ENCODE measurements around the gene NUMB.
A peak's percentile ranks its signal among the peaks of the same experiment; 100 is the strongest.
"Not testable (repeated sequence)": the region's sequence is repeated elsewhere in the genome, so short reads cannot be mapped to it uniquely, and the experiment has no call there.

NUMB gene

DNA sequence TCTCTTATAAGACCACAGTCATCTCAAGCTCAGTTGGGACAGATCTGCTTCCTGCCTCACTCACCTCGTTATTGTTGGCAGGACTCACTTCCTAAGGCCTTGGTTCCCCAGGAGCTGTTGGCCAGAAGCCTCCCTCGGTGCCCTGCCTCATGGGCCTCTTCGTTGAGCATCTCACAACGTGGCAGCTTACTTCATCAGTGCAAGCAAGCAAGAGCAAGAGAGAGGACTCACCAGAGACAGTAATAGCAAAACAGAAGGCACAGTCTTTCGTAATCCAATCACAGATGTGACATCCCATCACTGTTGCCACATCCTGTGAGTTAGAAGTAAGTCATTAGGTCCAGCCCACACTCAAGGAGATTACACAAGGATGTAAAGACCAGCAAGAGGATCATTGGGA is 5.1 kb upstream of the NUMB start:
- no peak for DNase-seq

DNA sequence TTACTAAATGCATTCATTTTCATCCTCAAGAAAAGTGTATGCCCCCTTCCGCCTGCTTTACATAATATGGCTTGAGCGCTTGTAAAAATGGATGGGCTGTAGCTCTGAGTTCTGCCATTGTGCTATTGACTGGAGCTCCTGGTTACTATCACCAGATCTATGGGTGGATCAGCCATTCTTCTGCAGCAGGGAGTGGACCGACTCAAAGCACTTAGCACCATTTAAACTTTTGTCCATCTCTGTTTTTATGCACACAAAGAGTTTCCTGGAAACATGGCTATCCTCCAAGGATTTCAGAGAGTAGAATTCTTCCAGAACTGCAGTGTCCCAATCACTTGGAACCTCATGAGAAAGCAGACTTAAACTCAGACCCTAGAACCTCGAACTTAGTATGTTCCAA is 4.5 kb upstream of the NUMB start:
- no peak for DNase-seq

- no peak for DNase-seq
Observed at GRCh38 chr14:73462048-73462715, 3.8 kb upstream of the NUMB start.

GRCh38 chr14:73461478-73462047 is 3.2 kb upstream of the NUMB start:
- DNase-seq: no peak

GRCh38 chr14:73460691-73461127 is 2.4 kb upstream of the NUMB start:
- DNase-seq: no peak

DNA sequence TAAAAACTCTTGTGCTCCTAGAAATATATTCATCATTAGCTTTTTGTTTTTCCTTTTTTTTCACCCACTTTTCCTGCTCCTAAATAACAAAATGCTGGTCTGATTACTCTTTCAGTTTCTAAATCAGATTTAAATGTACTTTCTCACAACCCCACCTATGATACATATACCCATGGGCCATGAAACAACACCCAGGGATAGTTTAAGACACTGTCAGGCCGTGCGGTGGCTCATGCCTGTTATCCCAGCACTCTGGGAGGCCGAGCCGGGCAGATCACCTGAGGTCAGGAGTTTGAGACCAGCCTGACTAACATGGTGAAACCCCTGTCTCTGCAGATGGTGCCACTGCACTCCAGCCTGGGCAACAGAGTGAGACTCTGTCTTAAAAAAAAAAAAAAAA is 1.6 kb upstream of the NUMB start:
- DNase-seq: no peak

- no peak for DNase-seq
Observed at GRCh38 chr14:73457924-73458182, 493 bp downstream of the NUMB start.

DNA sequence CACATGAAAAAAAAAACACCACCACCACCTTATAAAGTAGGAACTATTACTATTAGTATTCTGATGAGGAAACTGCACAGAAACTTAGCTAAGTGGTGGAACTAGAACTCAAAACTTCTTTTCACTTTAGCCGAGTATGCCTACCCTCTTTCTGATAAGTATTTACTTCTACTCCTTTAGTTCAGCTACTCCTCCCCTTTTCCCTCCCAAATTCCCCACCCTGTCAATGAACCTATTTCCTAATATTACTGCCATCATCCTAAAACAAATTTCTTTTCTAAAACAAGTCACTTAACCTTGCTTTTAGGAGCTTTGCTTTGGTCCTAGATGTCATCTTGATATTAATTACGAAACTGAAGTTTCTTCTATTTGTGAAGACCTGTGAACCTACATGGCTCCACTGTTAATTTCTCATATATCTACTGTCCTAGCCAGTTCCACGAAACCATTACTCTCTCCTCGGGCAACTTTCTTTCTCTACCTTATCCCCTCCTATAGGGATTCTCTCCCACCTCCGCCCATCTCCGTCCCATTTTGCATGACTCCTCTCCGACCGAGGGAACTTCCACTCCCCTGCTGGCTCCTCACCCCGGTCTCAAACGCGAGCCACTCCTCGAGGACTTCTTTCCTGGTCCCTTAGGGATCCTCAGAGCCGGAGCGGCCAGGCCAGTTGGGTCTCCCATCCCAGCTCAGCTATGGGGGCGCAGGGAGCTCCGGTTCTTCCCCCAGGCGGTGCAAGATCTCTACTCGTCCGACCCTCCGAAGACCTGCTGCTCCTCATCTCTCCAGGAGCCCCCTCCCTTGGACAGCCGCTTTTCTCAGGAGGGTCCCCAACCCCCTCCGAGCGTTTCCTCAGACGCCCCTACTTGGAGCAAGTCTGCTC is 1.1 kb downstream of the NUMB start:
- DNase-seq: peak; percentile 5

GRCh38 chr14:73455294-73455693 is 3.1 kb downstream of the NUMB start:
- no peak for DNase-seq

DNA sequence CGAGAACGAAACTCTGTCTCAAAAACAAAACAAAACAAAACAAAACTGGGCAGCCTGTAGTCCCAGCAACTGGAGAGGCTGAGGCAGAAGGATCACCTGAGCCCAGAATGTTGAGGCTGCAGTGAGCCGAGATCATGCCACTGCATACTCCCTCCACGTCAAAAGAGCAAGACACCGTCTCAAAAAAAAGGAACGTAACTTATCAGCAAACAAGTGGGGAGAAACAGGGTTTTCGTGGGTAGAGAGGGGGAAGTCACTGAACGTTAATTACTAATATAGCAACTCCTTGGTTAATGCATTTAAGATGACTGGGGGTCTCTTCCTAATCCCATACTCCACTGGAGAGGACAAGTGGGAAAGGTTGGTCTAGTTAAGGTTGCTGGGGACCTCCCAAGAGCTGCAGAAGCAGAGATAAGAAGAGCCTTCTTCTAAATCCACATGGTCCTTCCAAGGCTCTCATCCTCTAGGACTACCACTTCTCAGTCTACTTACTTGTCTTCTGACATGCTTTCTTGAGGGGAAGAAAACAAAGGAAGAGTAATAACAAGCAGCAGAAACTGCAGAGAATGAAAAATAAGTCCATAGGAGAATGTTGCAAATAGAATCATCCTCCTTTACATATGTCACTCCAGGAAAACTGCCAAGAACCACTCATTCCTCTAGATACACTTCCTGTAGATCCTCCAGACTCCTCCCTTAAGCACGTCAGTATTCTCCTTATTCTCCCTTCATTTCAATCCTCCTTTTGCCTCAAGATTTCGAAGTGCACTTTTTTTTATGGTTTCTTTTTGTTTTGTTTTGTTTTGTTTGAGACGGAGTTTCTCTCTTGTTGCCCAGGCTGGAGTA is 5.8 kb downstream of the NUMB start:
- DNase-seq: no peak

DNA sequence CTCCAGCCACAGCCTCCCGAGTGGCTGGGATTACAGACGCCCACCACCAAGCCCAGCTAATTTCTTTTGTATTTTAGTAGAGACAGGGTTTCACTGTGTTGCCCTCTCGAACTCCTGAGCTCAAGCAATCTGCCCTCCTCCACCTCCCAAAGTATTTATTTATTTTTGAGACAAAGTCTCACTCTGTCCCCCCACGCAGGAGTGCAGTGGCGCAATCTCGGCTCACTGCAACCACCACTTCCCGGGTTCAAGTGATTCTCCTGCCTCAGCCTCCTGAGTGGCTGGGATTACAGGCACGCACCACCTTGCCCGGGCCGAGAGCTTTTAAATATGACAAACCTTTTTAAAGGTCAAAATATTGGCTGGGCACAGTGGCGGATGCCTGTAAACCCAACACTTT is 14.6 kb downstream of the NUMB start:
- DNase-seq: no peak

DNA sequence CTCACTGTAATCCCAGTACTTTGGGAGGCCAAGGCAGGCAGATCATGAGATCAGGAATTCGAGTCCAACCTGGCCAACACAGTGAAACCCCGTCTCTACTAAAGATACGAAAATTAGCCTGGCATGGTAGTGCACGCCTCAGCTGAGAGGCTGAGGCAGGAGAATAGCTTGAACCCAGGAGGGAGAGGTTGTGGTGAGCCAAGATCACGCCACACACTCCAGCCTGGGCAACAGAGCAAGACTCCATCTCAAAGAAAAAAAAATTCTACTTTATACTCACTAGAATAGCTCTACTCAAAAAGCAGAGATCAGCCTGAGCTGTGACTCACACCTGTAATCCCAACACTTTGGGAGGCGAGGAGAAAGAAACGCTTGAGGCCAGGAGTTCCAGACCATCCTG is 17.1 kb downstream of the NUMB start:
- DNase-seq: no peak

DNA sequence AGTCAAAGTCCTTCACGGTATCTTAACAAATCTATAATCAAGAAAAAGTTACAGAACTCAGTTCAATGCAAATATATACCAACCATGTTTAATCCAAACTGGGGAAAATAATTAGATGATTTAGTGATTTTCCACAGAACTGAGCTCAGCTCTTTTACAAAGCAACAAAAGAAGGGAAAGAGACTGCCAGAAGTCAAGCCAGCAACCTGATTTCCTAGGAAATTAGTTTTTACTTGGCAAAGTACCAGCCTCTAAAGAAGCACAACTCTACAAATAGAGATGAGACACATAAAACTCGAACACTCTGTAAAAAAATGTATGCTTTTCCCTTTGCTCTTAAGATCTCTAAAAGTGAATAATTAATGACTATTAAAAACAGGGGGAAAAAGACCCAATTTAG is 19.4 kb downstream of the NUMB start:
- no peak for DNase-seq

- DNase-seq: no peak
Observed at GRCh38 chr14:73437206-73437605, 21.1 kb downstream of the NUMB start.

GRCh38 chr14:73432124-73432523 is 26.2 kb downstream of the NUMB start:
- DNase-seq: no peak

DNA sequence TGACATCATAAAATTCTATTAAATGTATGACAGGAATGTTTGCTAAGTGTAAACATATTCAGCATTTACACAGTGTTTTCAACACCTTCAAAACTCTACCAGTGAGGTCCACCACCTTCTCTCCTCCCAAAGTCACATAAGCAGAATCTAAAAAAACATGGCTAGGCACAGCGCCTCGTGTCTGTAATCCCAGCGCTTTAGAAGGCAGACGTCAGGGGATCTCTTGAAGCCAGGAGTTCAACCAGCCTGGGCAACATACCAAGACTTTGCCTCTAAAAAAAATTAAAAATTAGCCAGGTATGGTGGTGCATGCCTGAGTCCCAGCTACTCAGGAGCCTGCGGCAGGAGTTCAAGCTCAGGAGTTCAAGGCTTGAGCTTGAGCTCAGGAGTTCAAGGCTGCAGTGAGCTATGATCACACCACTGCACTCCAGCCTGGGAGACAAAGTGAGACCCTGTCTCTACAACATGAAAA is 30.0 kb downstream of the NUMB start:
- no peak for DNase-seq

- no peak for DNase-seq
Observed at GRCh38 chr14:73427516-73428264, 30.7 kb downstream of the NUMB start.

- no peak for DNase-seq
Observed at GRCh38 chr14:73426877-73427276, 31.5 kb downstream of the NUMB start.

GRCh38 chr14:73424453-73424852 is 33.9 kb downstream of the NUMB start:
- no peak for DNase-seq

DNA sequence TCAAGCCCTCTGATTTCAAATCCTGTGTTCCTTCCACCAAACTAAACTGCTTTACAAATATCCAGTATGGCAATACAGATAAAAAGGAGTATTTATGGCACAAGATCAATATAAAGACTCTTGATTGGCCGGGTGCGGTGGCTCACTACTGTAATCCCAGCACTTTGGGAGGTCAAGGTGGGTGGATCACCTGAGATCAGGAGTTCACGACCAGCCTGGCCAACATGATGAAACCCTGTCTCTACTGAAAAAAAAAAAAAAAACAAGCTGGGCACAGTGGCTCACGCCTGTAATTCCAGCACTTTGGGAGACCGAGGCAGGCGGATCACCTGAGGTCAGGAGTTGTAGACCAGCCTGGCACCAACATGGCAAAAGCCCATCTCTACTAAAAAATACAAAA is 35.3 kb downstream of the NUMB start:
- not testable (repeated sequence) for DNase-seq

GRCh38 chr14:73422515-73422914 is 35.8 kb downstream of the NUMB start:
- no peak for DNase-seq

- no peak for DNase-seq
Observed at GRCh38 chr14:73418227-73418626, 40.1 kb downstream of the NUMB start.

DNA sequence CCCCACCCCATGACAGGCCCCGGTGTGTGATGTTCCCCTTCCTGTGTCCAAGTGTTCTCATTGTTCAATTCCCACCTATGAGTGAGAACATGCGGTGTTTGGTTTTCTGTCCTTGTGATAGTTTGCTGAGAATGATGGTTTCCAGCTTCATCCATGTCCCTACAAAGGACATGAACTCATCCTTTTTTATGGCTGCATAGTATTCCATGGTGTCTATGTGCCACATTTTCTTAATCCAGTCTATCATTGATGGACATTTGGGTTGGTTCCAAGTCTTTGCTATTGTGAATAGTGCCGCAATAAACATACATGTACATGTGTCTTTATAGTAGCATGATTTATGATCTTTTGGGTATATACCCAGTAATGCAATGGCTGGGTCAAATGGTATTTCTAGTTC is 52.1 kb downstream of the NUMB start:
- DNase-seq: not testable (repeated sequence)

Data from stimulated activated CD4-positive, alpha-beta T cell treated with anti-CD3 and anti-CD28 coated beads, Interleukin-12 subunit alpha, Interleukin-12 subunit beta, amount 100 ng/mL, for 4 hours (primary cell).